Umbilical cord (tissue), 2 donors: ENCODE data around the gene THUMPD1. TPM values are rescaled to one million over a fixed set of nuclear protein-coding genes. Genes with fewer than 3 reads are reported as not detected.
A peak's percentile ranks its signal among the peaks of the same experiment; 100 is the strongest.
"Not testable (repeated sequence)": the region's sequence is repeated elsewhere in the genome, so short reads cannot be mapped to it uniquely, and the experiment has no call there.

Source experiments
- DNase-seq: peaks from one replicate; pipeline ENCODE4 v3.0.0-alpha.2; 2015; ENCODE audit warnings: low spot score
- total RNA-seq: library from RNA; depleted of rRNA; stranded (reverse); fragments of >200 nt; gene quantifications from one replicate; pipeline ENCODE4 v1.2.3, GENCODE V29; 2014; ENCODE audit warnings: low replicate concordance; ENCODE audit not compliant: insufficient read depth

Gene THUMPD1
- total RNA-seq, 1 donor from 2014 or later = 103 TPM

DNA sequence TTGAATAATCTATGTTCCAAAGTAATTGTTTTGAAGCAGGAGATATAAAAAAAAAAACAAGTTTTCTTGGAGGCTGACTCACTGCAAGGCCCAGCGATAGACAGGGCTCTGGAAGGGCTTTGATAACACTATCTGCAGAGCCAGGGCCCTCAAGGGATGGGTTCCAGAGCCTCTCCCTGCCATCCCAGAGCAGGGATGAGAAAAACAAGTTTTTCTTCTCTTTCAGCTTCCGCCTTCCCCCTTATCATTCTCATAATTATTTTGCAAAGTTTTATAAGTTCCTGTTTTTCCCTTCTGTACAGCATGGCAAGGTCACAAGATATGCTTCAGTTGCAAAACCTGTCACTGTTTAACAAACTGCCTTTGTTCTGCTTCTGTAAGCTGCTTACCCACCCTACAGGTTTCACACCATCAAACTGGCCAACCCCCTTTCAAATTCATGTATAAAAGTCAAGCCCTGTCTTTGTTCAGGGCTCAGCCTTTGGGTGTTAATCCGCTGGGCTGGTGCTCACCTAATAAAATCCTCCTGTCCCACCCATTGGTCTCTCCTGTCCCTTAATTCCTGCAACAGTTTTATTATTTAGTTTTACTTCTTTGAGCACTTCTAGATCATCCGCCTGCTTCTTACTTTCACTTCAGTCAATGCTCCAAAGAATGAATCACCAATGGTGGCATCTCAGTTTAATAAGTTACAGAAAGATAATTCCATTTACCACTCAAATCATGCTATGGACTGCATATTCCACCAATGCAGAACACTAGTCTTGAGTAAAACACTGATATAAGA, 5.6 kb upstream of the THUMPD1 start:
- no peak for DNase-seq

DNA sequence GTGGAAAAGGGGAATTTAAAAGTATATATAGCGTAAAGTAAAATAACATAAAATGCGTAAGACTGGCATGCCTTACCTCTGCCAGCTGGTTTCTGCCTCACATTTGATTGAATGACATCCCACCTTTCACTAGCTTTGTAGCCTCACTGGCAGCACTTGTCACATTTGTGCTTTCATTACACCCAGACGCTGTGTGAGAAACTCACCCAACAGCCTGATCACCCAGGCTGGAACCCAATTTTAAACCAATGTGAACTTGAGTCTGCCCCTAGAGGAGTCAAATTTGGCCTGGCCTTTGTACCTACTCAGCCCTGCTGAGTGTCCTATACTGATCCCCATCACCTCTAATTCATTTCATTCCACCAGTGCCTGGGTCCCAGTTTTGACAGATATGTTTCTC, 4.8 kb upstream of the THUMPD1 start:
- DNase-seq = no peak

DNA sequence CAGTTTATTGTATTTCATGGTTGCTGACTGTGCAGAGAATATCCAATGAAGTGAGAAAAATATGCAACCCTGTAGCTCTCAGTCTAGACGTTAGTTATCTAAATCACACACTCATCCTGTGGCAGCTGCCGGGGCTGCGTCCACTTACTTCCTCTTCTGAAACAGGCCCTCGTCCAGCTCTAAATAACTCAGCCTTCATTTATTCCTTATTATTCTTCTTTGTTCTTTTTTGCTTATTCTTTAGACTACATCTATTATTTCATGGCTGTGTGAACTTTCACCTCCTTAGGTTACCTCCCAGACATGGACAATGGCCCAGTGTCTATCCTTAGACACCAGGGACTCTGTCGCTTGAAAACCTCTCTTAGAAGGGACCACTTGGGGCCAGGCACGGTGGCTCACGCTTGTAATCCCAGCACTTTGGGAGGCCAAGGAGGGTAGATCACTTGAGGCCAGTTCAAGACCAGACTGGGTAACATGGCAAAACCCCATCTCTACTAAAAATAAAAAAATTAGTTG, 3.4 kb upstream of the THUMPD1 start:
- DNase-seq = peak; percentile 20

DNA sequence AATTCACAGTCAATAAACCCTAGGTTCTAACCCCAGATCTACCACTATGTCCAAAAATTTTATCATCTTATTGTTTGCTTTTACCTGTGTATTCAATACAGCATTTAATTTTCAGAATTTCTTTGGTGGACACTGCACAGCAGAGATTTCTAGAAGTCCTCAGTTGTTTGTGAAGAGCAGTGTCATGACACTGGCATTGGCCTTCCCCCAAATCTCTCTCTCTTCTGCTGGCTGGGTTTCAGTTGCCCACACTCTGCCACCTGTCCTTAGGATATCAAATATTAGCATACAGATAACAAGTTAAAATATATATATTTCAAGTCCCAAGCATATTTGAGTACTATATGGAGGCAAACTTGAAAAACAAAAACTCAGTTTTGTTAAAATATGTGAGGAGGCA, 2.0 kb upstream of the THUMPD1 start:
- DNase-seq = no peak

DNA sequence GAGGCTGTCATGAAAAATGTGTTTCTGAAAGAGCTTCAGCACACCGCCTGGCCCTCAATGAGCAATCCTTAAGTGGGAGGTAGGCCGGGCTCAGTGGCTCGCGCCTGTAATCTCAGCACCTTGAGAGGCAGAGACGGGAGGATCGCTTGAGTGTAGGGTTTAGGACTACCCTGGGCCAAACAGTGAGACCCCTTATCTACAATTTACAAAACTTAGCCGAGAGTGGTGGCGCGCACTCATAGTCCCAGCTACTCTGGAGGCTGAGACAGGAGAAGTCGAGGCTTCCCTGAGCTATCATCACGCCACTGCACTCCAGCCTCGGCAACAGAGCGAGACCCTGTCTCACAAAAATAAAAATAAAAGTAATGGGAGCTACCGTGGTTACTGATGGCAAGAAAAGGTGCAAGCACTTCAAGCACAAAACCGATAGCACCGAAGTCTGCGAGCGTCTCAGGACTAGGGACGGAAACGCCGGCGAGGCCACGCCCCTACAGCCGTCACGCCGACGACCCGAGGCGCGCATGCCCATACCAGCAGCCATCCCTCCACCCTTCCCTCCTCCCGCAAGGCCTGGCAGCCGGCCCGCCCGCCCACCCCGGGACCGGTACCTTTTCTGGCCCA, 607 bp downstream of the THUMPD1 start:
- DNase-seq = peak; percentile 86

DNA sequence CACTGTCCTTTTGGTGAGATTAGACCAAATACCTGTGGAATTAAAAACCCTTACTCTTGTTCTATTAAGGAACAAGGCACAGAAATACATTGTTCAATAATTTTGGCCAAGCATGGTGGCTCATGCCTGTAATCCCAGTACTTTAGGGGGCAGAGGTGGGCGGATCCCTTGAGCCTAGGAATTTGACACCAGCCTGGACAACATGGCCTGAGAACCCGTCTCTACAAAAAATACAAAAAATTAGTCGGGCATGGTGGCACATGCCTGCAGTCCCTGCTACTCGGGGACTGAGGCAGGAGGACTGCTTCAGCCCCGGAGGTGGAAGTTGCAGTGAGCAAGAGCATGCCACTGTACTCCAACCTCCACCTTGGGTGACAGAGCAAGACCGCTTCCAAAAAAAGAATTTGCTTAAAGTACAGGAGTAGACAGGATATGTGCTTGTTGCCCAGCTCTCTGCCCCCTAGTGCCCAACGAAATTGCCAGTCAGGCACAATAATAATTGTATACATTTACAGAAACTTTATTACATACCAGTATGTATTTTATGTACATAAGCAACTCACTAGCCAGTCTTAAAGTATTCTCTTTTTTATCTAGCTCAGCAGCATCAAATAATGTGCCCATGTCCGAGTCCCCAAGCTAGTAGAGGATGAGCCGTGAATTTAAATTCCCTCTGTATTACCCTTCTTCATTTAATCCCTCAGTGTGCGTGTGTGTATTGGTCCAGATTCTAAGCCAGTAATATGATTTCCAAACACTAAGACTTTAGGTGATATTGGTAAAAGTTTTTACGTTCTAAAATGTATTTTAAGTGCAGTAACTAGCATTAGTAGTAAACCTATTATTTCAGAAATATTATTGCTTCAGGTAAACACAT, 1.4 kb downstream of the THUMPD1 start:
- no peak for DNase-seq

DNA sequence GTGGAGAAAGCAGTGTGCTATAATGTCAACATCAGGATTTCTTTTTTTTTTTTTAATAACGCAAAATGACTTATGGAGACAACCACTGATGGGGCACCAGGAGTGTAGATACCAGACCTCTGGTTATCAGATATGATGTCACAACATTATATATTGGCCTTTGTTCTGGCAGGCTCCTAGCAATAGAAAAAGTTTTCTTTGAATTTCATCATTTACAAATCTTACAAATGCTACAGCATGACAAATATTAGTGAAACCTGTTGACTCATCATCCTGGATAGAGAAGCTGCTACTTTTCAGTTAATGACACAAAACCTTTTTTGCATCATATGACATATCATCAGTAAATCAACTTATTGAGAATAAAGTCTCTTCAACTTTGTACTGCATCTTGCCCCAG, 6.1 kb downstream of the THUMPD1 start:
- no peak for DNase-seq

DNA sequence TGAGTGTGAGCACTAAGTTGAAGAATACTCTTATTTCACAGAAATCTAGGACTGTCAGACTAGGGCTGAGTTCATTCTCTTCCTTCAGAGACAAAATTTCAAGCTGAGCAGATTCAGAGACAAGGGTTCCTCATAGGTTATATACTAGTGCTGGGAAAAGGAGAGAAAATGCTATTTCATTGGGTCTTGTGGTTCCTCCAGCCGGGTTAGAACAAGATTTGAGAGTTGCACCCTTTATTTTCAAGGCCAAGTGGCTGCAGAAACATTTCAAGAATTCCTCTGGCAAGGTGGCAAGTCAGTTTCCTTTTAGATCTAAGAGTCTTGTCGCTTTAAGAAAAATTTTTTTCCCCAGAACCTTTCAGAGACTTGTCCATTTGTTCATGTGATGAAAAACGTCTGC, 6.8 kb downstream of the THUMPD1 start:
- no peak for DNase-seq

DNA sequence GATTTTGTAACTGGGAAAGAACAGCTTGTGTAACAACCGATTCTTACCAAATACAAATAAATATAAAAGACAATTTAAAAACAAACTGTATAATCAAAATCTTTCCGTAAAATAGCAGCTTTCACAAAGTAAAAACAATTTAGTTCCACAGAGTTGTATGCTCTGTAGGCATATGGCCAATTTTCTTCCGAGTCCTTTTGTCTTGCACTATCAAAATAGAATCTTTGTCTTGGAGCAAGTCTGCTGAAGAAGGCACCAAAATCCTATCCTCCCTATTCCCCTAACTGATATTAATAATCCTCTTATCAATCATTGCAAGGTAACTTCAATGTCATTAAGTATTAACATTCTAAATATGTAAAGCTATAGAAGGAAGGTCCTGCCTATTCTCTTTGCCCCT, 7.6 kb downstream of the THUMPD1 start:
- DNase-seq = no peak

DNA sequence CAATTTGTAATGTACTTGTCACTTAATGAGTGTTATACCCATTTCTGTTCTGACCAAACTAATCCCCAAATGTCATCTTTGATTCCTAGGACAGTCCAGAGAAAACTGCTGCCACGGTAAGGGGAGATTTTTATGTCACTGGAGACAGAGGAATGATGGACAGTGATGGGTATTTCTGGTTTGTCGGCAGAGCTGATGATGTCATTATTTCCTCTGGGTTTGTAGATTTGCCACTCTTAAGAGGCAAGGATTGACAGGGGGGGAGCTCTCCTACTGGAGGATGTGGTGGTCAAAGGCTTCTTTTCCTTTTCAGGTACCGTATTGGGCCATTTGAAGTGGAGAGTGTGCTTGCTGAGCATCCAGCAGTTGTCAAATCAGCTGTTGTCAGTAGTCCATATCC, 12.5 kb downstream of the THUMPD1 start:
- DNase-seq = no peak

DNA sequence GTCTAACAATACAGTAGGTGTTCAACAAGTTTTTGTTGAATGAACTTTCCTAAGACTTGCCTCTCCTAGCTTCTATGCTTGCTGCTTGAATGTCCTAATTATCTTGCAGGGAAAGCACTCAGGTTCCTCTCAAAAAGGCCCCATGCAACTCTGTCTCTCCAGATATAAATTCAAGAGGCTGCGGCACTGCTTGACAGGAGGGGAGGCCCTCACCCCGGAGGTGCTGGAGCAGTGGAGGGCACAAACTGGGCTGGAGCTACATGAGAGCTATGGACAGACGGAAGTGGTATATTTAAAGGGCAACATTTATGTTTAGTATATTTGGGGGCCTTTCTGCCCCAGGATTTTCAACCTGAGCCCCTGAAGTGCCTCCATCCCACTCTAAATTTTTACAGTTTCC, 14.4 kb downstream of the THUMPD1 start:
- DNase-seq = no peak

DNA sequence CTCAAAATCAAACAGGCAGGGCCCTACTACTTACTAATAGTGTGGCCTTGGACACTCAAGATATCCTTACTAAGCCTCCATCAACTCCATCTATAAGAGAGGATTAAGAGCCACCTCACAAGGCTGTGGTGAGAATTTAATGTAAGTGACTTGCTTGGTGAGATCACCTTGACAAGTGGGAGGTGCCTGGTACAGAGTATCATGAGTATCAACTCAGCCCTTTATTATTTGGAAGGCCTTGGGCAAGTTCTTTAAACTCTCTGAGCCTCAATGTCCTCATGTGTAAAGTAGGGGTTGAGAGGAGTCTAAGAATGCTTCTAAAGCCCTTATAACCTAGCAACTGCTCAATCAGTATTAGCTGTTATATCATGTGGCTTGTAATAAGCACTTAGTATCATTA, 15.0 kb downstream of the THUMPD1 start:
- no peak for DNase-seq

DNA sequence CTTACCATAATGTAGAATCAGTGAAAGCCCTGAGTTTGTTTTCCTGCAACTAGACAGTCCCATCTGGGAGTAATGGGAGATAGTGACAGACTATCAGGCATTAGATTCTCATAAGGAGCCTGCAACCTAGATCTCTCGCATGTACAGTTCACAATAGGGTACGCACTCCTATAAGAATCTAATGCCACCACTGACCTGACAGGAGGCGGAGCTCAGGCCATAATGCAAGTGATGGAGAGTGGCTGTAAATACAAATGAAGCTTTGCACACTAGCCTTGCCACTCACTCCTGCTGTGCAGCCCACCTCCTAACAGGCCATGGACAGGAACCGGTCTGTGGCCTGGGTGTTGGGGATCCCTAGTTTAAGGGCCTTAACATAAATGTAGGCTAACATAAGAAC, 21.4 kb downstream of the THUMPD1 start:
- no peak for DNase-seq

DNA sequence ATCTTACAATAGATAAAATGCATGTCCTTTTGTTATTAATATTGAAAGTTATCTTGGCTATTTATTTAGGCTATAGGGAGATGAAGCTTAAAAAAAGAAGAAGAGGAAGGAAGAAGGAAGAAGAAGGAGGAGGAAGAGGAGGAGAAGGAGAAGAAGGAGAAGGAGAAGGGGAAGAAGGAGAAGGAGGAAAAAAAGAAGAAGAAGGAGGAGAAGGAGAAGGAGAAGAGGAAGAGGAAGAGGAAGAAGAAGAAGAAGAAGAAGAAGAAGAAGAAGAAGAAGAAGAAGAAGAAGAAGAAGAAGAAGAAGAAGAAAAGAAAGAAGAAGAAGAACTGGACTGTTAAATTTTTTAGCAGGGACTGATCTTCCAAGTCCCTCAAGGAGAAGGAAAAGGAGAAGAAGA, 23.9 kb downstream of the THUMPD1 start:
- DNase-seq = not testable (repeated sequence)

DNA sequence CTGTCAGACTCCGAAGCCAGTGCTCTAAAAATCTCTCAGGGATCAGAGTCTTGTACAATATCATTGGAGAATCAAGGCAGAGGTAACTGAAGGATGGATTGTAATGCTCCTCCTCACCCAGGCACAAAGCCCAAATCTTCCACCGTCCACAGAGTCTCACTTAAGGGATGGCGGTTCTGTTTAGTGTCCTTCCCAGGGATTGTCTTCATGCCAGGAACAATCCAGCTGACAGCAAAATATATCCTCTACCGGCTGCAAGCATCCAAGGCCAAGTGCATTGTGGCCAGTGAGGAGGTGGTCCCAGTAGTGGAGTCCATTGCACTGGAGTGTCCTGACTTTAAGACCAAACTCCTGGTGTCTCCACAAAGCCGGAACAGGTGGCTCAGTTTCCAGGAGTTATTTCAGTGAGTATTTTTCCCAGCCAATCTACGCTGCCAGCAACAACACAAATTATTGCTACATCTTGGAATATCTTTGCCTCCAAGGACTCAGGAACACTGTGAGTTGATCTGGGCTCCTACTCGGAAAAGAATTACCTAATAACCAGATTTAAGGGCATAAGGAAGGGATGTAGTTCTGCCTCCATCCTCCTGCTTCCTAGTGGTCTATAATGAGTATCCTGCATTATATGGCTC, 30.2 kb downstream of the THUMPD1 start:
- DNase-seq = no peak

DNA sequence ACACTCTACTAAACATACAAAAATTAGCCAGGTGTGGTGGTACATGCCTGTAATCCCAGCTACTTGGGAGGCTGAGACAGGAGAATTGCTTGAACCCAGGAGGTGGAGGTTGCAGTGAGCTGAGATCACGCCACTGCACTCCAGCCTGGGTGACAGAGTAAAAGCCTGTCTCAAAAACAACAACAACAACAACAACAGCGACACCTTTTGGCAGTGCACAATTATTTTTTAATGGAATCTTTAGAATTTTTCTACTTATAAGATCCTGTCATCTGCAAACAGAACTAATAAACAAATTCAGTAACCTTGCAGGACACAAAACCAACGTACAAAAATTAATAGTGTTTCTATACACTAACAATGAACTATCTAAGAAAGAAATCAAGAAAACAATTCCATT, 33.5 kb downstream of the THUMPD1 start:
- DNase-seq = not testable (repeated sequence)

DNA sequence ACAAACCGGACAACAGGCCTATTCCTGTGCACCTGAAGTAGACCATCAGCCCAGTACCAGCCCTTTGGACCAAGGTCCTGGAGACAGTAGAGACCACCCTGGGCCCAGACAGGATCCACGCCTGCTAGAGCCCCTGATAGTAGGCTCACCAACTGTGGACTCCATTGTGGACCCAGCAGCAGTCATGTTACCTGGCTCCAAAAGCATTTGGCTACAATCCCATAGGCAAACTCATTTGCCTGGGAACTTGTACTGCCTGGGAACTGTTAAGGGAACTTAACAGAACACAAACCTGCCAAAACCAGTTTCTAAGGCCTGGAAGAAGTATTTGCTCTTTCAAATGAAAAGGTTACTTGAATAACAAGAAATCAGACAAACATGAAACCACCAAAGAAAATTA, 34.2 kb downstream of the THUMPD1 start:
- DNase-seq = no peak

DNA sequence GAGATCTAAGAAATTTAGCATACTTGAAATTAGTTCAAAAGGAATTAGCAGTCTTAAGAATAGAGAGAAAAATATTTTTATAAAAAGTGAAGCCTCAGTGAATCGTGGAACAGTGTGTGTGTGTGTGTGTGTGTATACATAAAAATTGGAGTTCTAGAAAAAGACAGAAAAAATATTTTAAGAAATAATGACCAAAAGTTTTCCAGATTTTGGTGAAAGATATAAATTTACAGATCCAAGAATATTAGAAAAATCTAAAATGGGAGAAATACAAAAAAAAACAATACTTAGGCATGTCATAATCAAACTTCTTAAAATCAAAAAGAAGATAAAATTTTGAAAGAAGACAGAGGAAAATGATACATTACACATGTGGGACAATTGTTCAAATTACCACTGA, 35.6 kb downstream of the THUMPD1 start:
- not testable (repeated sequence) for DNase-seq

DNA sequence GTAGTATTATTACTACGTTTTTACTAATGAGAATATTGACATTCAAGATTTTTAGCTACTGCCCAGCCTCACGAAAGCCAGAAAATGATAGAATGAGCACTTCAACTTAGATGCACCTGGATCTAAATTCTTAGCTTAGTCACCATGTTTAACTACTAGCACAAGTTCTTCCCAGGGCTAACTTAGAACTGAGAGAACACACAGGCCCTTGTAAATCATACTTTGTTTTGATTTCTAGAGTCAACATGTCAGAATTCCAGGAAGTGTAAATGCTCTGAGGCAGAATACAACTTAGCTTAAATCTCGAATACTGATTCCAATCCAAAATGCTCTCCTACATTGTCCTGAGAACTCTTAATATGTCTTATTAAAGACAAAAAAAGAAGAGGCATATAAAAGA, 37.3 kb downstream of the THUMPD1 start:
- no peak for DNase-seq

DNA sequence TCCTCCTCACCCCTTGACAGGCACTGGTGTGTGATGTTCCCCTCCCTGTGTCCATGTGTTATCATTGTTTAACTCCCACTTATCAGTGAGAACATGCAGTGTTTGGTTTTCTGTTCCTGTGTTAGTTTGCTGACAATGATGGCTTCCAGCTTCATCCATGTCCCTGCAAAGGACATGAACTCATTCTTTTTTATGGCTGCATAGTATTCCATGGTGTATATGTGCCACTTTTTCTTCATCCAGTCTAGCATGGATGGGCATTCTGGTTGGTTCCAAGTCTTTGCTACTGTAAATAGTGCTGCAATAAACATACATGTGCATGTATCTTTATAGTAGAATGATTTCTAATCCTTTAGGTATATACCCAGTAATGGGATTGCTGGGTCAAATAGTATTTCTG, 39.9 kb downstream of the THUMPD1 start:
- not testable (repeated sequence) for DNase-seq

DNA sequence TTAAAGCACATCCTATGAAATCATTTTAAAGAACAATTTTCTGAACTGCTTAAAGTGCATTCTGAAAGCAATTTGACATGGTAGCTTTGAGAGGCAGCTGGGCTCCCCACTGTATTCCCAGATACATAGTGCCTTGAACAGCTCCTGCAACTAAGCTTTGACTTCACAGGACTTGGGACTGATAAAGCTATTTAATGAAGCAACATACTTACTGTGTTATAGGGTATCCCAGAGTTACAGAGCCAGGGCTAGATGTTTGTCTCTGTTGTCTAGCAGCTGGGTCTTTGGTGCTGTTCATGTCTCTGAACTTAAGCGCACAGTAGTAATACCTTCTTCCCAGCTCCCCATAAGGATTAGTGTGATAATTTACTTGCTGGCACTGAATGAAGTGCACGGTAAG, 45.0 kb downstream of the THUMPD1 start:
- no peak for DNase-seq

DNA sequence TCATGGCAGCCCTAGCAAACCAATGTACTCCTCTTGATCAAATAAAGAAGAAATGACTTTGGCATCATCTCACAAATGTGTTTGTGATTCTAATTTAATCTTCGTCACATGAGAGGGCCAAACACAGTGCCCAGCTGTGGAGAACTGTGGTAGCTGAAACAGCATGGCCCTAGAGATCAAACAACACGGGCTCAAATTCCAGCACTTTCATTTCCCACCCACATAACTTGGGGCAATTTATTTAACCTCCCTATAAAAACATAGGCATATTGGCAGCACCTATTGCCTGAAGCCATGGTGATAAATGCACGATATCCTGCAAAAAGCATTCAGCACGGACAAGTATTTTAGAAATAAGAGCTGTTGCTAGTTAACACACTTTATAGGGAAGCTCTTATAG, 46.6 kb downstream of the THUMPD1 start:
- no peak for DNase-seq
